Stimulated activated CD4-positive, alpha-beta T cell treated with anti-CD3 and anti-CD28 coated beads, Interleukin-1b, Interleukin-23, amount 100 ng/mL, for 1 hour (primary cell): ENCODE results near the gene MYO5A.
"Not testable (repeated sequence)": the region's sequence is repeated elsewhere in the genome, so short reads cannot be mapped to it uniquely, and the experiment has no call there.

Source experiments
- DNase-seq, 2 donors: peaks; one replicate each; pipeline ENCODE4 v3.0.0-alpha.2; 2020; ENCODE audit warnings: low read depth in 2 of 2

MYO5A gene

GRCh38 chr15:52463638-52464037, 65.0 kb downstream of the MYO5A start:
- DNase-seq, result no peak

DNA sequence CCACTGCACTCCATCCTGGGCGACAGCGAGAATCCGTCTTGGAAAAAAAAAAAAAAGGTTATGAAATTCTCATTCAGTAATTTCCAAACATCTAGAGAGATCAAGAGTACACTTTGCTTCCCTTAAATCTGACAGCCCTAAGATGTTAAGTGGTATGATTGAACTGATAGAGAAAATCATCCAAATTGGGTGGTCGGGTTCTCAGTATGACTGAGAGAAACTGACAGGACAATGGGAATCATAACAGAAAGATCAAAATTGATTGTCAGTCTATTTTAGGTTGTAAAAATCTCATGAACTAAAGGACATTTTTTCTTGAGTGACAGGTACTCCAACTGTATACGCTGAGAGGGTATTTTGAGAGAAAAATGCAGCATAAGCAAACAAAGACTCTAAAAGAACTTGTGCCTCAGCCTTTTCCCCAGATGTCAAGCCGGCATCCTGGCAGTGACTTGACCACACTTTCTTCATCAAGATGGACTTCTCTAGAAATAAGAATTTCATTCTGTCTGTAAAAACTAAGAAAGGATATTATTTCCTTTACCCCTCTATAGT, 65.8 kb downstream of the MYO5A start:
- no peak for DNase-seq

DNA sequence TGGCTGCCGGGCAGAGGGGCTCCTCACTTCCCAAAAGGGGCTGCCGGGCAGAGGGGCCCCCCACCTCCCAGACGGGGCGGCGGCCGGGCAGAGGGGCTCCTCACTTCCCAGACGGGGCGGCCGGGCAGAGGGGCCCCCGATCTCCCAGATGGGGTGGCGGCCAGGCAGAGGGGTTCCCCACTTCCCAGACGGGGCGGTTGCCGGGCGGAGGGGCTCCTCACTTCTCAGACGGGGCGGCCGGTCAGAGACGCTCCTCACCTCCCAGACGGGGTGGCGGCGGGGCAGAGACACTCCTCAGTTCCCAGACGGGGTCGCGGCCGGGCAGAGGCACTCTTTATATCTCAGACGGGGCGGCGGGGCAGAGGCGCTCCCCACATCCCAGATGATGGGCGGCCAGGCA, 69.0 kb downstream of the MYO5A start:
- not testable (repeated sequence) for DNase-seq

- DNase-seq, result not testable (repeated sequence)
These were observed 69.4 kb downstream of the MYO5A start for GRCh38 chr15:52459265-52459664.

DNA sequence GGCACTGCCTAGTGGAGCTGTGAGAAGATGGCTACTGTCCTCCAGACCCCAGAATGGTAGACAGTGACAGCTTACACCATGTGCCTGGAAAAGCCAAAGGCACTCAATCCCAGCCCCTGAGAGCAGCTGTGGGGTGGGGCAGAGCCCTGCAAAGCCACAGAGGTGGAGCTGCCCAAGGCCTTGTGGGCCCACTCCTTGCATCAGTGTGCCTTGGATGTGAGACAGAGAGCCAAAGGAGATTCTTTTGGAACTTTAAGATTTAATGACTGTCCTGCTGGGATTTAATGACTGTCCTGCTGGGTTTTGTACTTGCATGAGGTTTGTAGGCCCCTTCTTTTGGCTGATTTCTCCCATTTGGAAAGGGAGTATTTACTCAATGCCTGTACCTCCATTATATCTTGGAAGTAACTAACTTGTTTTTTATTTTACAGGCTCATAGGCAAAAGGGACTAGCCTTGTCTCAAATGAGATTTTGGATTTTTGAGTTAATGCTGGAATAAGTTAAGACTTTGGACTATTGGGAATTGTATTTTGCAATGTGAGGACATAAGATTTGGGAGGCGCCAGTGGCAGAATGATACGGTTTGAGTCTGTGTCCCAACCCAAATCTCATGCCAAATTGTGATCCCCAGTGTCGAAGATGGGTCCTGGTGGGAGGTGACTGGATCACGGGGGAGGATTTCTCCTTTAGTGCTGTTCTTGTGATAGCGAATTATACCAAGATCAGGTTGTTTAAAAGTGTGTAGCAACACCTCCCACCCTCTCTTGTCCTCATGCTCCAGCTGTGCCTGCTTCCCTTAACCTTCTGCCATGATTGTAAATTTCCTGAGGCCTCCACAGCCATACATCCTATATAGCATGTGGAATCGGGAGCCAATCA, 80.4 kb downstream of the MYO5A start:
- no peak for DNase-seq

DNA sequence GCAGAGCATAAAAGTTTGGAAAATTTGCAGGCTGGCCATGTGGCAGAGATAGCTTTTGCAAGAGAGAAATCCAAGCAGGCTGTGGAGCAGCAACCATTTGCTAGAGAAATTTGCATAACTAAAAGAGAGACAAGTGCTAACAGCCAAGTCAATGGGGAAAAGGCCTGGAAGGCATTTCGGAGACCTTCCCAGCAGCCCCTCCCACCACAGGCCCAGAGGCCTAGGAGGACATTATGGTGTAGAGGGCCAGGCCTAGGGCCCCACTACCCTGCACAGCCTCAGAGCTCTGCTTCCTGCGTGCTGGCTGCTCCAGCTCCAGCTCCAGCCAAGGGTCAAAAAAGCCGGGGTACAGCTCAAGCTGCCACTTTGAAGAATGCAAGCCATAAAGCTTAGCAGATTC, 82.7 kb downstream of the MYO5A start:
- no peak for DNase-seq

DNA sequence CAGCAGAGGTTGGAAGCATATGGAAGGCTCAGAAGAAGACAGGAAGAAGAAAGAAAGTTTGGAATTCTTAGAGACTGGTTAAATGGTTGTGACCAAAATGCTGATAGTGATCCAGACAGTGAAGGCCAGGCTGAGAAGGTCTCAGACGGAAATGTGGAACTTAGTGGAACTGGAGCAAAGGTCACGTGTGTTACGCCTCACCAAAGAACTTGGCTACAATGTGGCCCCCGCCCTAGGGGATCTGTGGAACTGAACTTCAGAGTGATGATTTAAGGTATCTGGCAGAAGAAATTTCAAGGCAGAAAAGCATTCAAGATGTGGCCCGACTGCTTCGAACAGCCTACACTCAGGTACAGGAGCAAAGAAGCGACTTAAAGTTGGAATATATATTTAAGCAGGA, 83.1 kb downstream of the MYO5A start:
- DNase-seq, result no peak

DNA sequence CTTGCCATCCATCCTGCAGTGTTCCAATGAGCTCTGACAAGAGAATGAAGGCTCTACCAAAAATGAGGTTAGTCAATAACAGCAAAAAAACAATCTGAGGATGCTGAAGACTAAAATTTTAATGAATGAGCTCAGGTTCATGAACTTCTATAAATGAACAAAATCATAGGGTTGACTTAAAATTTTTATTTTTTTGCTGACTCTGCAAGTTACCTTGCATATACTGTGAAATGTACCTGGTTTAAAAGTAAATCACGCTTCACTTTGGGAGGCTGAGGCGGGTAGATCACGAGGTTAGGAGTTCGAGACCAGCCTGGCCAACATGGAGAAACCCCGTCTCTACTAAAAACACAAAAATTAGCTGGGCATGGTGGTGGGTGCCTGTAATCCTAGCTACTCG, 85.5 kb downstream of the MYO5A start:
- not testable (repeated sequence) for DNase-seq

GRCh38 chr15:52441841-52442240, 86.8 kb downstream of the MYO5A start:
- no peak for DNase-seq

- DNase-seq, result no peak
These were observed 87.7 kb downstream of the MYO5A start for GRCh38 chr15:52440946-52441345.

- no peak for DNase-seq
These were observed 88.3 kb downstream of the MYO5A start for GRCh38 chr15:52440414-52440813.

- DNase-seq, result no peak
These were observed 89.2 kb downstream of the MYO5A start for GRCh38 chr15:52439470-52439869.

DNA sequence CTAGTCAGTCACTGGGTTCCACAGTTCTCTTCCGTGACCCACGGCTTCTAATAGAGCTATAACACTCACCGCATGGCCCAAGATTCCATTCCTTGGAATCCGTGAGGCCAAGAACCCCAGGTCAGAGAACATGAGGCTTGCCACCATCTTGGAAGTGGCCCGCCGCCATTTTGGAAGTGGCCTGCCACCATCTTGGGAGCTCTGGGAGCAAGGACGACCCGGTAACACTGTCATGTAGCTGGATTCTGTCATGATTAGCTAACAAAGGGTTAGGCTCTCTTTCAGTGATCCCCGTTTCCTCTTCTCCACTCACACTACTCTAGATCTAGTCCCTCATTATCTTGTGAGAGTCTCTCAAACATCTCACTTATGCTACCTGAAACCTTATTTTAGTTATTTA, 89.6 kb downstream of the MYO5A start:
- DNase-seq, result not testable (repeated sequence)

- no peak for DNase-seq
These were observed 90.6 kb downstream of the MYO5A start for GRCh38 chr15:52438047-52438446.

- DNase-seq, result no peak
These were observed 91.0 kb downstream of the MYO5A start for GRCh38 chr15:52437646-52438045.

DNA sequence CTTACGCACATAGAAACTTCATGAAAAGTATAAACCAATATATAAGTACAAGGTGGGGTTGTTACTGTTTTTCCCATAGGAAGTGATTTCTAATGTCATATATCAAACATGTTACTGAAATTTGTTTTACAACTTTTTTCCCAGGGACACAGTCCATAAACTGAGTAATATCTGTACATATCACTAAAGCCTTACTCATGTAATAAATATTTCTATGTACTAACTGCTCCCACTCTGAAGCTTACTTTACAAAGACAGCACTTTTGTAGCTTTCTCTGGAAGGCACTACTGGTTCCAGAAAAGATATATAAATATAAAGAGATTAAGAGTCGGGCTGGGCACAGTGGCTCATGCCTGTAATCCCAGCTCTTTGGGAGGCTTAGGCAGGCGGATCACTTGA, 91.7 kb downstream of the MYO5A start:
- no peak for DNase-seq

DNA sequence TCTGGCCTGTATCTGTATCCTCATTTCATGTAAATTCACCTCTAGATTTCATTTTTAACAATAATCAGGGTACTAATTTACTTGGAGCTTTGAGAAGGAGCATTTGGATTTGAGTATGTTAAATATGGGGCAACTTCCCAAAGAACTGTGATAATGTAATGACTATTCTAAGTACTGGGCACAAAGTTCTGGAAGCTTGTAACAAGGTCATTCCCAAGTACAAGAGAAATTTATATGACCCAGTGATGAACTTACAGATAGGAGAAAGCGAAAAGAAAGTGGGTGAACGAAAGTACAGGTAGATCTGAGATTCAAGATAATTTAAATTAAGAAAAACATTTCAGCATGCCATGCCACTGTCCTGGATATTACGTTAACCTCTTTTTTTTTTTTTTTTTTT, 93.8 kb downstream of the MYO5A start:
- no peak for DNase-seq

DNA sequence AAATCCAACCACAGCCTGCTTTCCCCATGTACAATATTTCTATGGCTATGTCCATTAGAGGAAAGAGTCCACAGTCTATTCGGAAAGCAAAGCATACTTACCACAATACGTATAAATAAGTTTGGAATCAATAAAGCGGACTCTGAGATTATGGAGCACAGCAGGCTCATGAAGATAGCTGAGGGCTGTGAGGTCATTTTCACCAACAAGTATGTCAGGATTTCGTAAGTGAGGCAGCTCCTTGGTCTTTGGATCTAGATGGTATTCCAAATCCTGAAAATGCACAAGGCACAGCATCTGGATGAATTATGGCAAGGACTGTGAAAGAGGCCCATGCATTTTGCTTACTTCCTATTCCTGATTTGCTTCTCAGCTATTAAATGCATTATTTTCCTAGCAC, 100.4 kb downstream of the MYO5A start:
- DNase-seq, result no peak

GRCh38 chr15:52427804-52428203, 100.9 kb downstream of the MYO5A start:
- no peak for DNase-seq

- DNase-seq, result no peak
These were observed 103.7 kb downstream of the MYO5A start for GRCh38 chr15:52424856-52425431.

DNA sequence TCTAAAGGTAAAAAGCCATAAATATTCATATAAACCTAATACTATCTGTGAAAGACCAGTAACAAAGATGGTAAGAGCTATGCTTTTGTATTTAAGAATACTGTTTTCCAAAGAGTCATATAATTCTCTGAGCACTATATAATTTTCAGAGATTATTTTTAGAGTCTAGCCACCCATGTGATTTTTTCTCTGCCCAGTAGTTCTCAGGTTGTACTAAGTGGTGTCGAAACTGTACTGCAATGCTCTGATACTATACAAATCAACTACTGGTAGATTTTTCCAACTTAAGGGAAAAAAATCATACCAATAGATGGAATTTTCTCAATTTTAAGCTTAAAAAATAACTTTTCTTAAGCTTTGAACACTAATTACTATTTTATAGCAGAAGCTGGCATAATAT, 104.8 kb downstream of the MYO5A start:
- no peak for DNase-seq

- DNase-seq, result no peak
These were observed 106.7 kb downstream of the MYO5A start for GRCh38 chr15:52422001-52422400.

- DNase-seq, result no peak
These were observed 107.7 kb downstream of the MYO5A start for GRCh38 chr15:52421029-52421428.
